SK-N-SH treated with all-trans-retinoic acid at 6 μM for 48 hours (cell line): ENCODE results near the gene SRRM3.

Experiments
- BACH2 ChIP-seq: fragments of 250-450 bp; sonication (Bioruptor Pico); IDR thresholded peaks from 2 replicates; pipeline ENCODE4 v1.9.0; 2021; ENCODE audit warnings: mild to moderate bottlenecking, borderline replicate concordance
- ESRRG ChIP-seq: fragments of 250-450 bp; sonication (Bioruptor Pico); IDR thresholded peaks from 2 replicates; pipeline ENCODE4 v1.6.1; 2021; ENCODE audit warnings: mild to moderate bottlenecking
- PPARA ChIP-seq: fragments of 250-450 bp; sonication (Bioruptor Pico); IDR thresholded peaks from 2 replicates; pipeline ENCODE4 v1.5.0; 2020; ENCODE audit warnings: mild to moderate bottlenecking, borderline replicate concordance
- RARB ChIP-seq: fragments of 250-450 bp; sonication (Bioruptor Pico); IDR thresholded peaks from 2 replicates; pipeline ENCODE4 v1.8.0; 2021; ENCODE audit warnings: mild to moderate bottlenecking, moderate library complexity
- SNAI2 ChIP-seq: fragments of 250-450 bp; sonication (Bioruptor Pico); IDR thresholded peaks from 2 replicates; pipeline ENCODE4 v1.5.0; 2020; ENCODE audit warnings: mild to moderate bottlenecking, moderate library complexity
- ZFP3 ChIP-seq: fragments of 250-450 bp; sonication (Bioruptor Pico); IDR thresholded peaks from 2 replicates; pipeline ENCODE4 v1.5.0; 2020; ENCODE audit warnings: mild to moderate bottlenecking, moderate library complexity
- TF ChIP-seq, protein P1 (sequence below): fragments of 250-450 bp; sonication (Bioruptor Pico); IDR thresholded peaks from 2 replicates; pipeline ENCODE4 v1.8.0; 2020; ENCODE audit warnings: mild to moderate bottlenecking, moderate library complexity, borderline replicate concordance
- TF ChIP-seq, protein P2 (sequence below): fragments of 250-450 bp; sonication (Bioruptor Pico); IDR thresholded peaks from 2 replicates; pipeline ENCODE4 v1.5.0; 2020; ENCODE audit warnings: mild to moderate bottlenecking, moderate library complexity

DNA sequence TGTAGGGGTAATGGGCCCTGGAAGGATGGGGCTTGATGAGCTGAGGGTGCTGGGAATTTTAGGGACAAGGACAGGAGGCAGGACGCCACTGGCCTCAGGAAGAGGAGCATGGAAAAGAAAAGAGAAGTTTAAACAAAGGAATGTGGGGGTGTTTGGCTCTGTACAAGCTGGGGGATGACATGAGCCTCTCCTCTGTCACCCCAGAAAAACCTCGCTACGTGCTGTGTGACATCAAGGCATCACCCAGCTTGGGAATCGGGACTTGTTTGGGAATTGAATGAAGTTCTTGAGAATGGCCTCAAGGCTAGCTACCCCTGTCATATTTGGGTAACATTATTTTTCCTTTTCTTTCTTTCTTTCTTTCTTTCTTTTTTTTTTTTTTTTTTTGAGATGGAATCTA is 53.1 kb downstream of the SRRM3 start:
- TF ChIP-seq BACH2 (CRISPR knock-in tag), result no peak
- TF ChIP-seq ZFP3 (CRISPR knock-in tag), result no peak
- no peak for TF ChIP-seq SNAI2
- TF ChIP-seq, protein P1, sequence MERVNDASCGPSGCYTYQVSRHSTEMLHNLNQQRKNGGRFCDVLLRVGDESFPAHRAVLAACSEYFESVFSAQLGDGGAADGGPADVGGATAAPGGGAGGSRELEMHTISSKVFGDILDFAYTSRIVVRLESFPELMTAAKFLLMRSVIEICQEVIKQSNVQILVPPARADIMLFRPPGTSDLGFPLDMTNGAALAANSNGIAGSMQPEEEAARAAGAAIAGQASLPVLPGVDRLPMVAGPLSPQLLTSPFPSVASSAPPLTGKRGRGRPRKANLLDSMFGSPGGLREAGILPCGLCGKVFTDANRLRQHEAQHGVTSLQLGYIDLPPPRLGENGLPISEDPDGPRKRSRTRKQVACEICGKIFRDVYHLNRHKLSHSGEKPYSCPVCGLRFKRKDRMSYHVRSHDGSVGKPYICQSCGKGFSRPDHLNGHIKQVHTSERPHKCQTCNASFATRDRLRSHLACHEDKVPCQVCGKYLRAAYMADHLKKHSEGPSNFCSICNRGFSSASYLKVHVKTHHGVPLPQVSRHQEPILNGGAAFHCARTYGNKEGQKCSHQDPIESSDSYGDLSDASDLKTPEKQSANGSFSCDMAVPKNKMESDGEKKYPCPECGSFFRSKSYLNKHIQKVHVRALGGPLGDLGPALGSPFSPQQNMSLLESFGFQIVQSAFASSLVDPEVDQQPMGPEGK (CRISPR knock-in tag), result no peak
- no peak for TF ChIP-seq ESRRG (CRISPR knock-in tag)
- TF ChIP-seq, protein P2, sequence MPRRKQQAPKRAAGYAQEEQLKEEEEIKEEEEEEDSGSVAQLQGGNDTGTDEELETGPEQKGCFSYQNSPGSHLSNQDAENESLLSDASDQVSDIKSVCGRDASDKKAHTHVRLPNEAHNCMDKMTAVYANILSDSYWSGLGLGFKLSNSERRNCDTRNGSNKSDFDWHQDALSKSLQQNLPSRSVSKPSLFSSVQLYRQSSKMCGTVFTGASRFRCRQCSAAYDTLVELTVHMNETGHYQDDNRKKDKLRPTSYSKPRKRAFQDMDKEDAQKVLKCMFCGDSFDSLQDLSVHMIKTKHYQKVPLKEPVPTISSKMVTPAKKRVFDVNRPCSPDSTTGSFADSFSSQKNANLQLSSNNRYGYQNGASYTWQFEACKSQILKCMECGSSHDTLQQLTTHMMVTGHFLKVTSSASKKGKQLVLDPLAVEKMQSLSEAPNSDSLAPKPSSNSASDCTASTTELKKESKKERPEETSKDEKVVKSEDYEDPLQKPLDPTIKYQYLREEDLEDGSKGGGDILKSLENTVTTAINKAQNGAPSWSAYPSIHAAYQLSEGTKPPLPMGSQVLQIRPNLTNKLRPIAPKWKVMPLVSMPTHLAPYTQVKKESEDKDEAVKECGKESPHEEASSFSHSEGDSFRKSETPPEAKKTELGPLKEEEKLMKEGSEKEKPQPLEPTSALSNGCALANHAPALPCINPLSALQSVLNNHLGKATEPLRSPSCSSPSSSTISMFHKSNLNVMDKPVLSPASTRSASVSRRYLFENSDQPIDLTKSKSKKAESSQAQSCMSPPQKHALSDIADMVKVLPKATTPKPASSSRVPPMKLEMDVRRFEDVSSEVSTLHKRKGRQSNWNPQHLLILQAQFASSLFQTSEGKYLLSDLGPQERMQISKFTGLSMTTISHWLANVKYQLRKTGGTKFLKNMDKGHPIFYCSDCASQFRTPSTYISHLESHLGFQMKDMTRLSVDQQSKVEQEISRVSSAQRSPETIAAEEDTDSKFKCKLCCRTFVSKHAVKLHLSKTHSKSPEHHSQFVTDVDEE, result no peak
- TF ChIP-seq PPARA (CRISPR knock-in tag), result no peak
- TF ChIP-seq RARB (CRISPR knock-in tag), result no peak
